Body of pancreas (tissue), 4 donors: ENCODE data around the gene SEC61G. TPM values are rescaled to one million over a fixed set of nuclear protein-coding genes. Genes with fewer than 3 reads are reported as not detected.
A peak's percentile ranks its signal among the peaks of the same experiment; 100 is the strongest.

ENCODE experiments used
- ATAC-seq: fragments of 150-250 bp; one replicate; pipeline ENCODE4 v1.9.1; 2016
- DNase-seq, 4 donors: peaks; one replicate each; pipeline ENCODE4 v3.0.0-alpha.2; 2019
- H3K27ac ChIP-seq, 4 donors: fragments of 200-600 bp; sonication (generic); 1 replicate in 3 of 4; 2 replicates in 1 of 4; pipeline versions ENCODE4 v1.5.1 to v1.6.1; 2016 to 2019; ENCODE audit warnings: mild to moderate bottlenecking in 1 of 4, mixed read lengths in 1 of 4, moderate library complexity in 1 of 4
- H3K27me3 ChIP-seq, 2 donors: fragments of 200-600 bp; sonication (generic); one replicate each; pipeline ENCODE4 v1.6.0; 2016; ENCODE audit warnings: mild to moderate bottlenecking in 1 of 2
- H3K36me3 ChIP-seq, 2 donors: fragments of 200-600 bp; sonication (generic); replicated peaks in 1 of 2; 2 replicates each; pipeline ENCODE4 v1.5.1; 2016; ENCODE audit warnings: low read depth in 2 of 2; ENCODE audit not compliant: insufficient read depth in 1 of 2
- H3K4me1 ChIP-seq: fragments of 200-600 bp; sonication (generic); one replicate; pipeline ENCODE4 v1.6.0; 2016
- H3K4me3 ChIP-seq, 2 donors: fragments of 200-600 bp; sonication (generic); 1 replicate in 1 of 2; 2 replicates in 1 of 2; pipeline ENCODE4 v1.5.1; 2016 to 2019
- H3K9me3 ChIP-seq, 3 donors: fragments of 200-600 bp; sonication (generic); 1 replicate in 2 of 3; 2 replicates in 1 of 3; pipeline ENCODE4 v1.5.1; 2016
- POLR2A ChIP-seq, 3 donors: fragments of 450-650 bp; IDR thresholded peaks; one replicate each; pipeline ENCODE4 v1.6.1; 2016; ENCODE audit warnings: antibody characterized with exemption in 3 of 3, mild to moderate bottlenecking in 2 of 3
- WGBS, 2 donors: methylation state at CpG; one replicate each; pipeline ENCODE4 v1.1.5; 2017; 5-methylcytosine and 5-hydroxymethylcytosine counted together
- intact Hi-C: fragments of 100-400 bp; cut with DNase I; formaldehyde crosslinking; loops from one replicate; pipeline ENCODE4 v1.15.1; 2023
- total RNA-seq, 2 donors: library from RNA; depleted of rRNA; stranded (reverse); fragments of >200 nt; gene quantifications; one replicate each; pipeline ENCODE4 v1.1.0, GENCODE V29; 2016
- TF ChIP-seq, protein P1 (sequence below), 7 experiments: fragments of 450-650 bp in 4 of 7; fragments of 200-600 bp in 3 of 7; sonication (generic) in 3 of 7; IDR thresholded peaks; one replicate each; pipeline ENCODE4 v1.5.1; 2016 to 2019; ENCODE audit warnings: antibody characterized with exemption in 7 of 7

SEC61G gene
- total RNA-seq, 2 donors from 2014 or later = 119 to 120 TPM

GRCh38 chr7:54798530-54798929 is 39.5 kb upstream of the SEC61G start:
- DNase-seq = no peak
- Histone ChIP-seq H3K4me3 (no peak overlapping the region), H3K9me3 (no peaks in the 10 kb centered on the region), H3K27ac (no peak overlapping the region), H3K36me3 (no peaks in the 10 kb centered on the region), H3K27me3 (no peaks in the 10 kb centered on the region), H3K4me1 (no peaks in the 10 kb centered on the region)
- no peak for ATAC-seq
- intact Hi-C loops = loop anchor here (10.0 kb wide), 1 partner anchor 216 kb away; the partner anchor contains the start of gene EGFR
- 74 to 77% methylated on average over 4 of the region's 4 CpGs for WGBS, 2 donors
- no peak for TF ChIP-seq POLR2A (IDR thresholded peaks at IDR 0.05)
- TF ChIP-seq, protein P1, sequence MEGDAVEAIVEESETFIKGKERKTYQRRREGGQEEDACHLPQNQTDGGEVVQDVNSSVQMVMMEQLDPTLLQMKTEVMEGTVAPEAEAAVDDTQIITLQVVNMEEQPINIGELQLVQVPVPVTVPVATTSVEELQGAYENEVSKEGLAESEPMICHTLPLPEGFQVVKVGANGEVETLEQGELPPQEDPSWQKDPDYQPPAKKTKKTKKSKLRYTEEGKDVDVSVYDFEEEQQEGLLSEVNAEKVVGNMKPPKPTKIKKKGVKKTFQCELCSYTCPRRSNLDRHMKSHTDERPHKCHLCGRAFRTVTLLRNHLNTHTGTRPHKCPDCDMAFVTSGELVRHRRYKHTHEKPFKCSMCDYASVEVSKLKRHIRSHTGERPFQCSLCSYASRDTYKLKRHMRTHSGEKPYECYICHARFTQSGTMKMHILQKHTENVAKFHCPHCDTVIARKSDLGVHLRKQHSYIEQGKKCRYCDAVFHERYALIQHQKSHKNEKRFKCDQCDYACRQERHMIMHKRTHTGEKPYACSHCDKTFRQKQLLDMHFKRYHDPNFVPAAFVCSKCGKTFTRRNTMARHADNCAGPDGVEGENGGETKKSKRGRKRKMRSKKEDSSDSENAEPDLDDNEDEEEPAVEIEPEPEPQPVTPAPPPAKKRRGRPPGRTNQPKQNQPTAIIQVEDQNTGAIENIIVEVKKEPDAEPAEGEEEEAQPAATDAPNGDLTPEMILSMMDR (IDR thresholded peaks at IDR 0.05) = no peak

- Histone ChIP-seq H3K27ac (no peak overlapping the region), H3K36me3 (no peaks in the 10 kb centered on the region), H3K27me3 (no peaks in the 10 kb centered on the region), H3K4me3 (no peak overlapping the region), H3K9me3 (no peaks in the 10 kb centered on the region), H3K4me1 (no peaks in the 10 kb centered on the region)
- ATAC-seq = no peak
- TF ChIP-seq, protein P1 (IDR thresholded peaks at IDR 0.05) = no peak
- no peak for TF ChIP-seq POLR2A (IDR thresholded peaks at IDR 0.05)
- WGBS, 2 donors = 71 to 74% methylated on average over 4 of the region's 4 CpGs
- intact Hi-C loops = loop anchor here (10.0 kb wide), 1 partner anchor 218 kb away; the partner anchor contains the start of gene EGFR
- no peak for DNase-seq
These were observed 37.8 kb upstream of the SEC61G start for GRCh38 chr7:54796853-54797252.

DNA sequence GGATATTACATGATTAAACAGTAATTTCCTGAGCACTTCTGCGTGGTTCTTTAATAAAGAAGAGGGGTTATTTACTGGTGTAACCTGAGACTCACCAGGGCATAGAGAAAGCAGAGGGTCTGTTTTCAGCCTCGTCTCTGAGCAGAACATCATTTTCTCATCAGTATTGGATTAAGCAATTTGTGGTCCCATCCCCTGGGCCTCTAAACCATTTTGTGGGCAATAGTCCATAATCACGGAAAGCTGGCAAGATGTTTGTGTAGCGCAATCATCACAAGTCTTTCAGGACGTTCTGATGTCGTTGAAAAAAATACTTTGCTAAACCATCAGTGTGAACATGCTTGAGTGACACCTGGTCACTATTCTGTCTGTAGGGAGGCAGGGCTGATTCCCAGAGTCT is 37.1 kb upstream of the SEC61G start:
- no peak overlapping the region for H3K27ac ChIP-seq
- ATAC-seq (no peak), DNase-seq (no peak)
- intact Hi-C loops = loop anchor here (10.0 kb wide), 1 partner anchor 219 kb away; the partner anchor contains the start of gene EGFR
- H3K4me1 ChIP-seq = no peaks in the 10 kb centered on the region
- H3K9me3 ChIP-seq = no peaks in the 10 kb centered on the region
- TF ChIP-seq, protein P1 (IDR thresholded peaks at IDR 0.05) = no peak
- TF ChIP-seq POLR2A (IDR thresholded peaks at IDR 0.05) = no peak
- no peak overlapping the region for H3K4me3 ChIP-seq
- WGBS, 2 donors = 57 to 60% methylated on average over 6 of the region's 6 CpGs
- no peaks in the 10 kb centered on the region for H3K27me3 ChIP-seq
- no peaks in the 10 kb centered on the region for H3K36me3 ChIP-seq

GRCh38 chr7:54792383-54792782 is 33.4 kb upstream of the SEC61G start:
- no peak for ATAC-seq
- no peak for DNase-seq
- intact Hi-C loops = loop anchor here (10.0 kb wide), 1 partner anchor 222 kb away; the partner anchor contains the start of gene EGFR
- Histone ChIP-seq H3K9me3 (no peaks in the 10 kb centered on the region), H3K4me3 (no peak overlapping the region), H3K36me3 (no peaks in the 10 kb centered on the region), H3K27me3 (no peaks in the 10 kb centered on the region), H3K4me1 (peaks cover 6% of the 10 kb centered on the region), H3K27ac (no peak overlapping the region)
- no peak for TF ChIP-seq POLR2A (IDR thresholded peaks at IDR 0.05)
- TF ChIP-seq, protein P1 (IDR thresholded peaks at IDR 0.05) = no peak
- 70% methylated on average over 11 of the region's 11 CpGs; no CpG with 5 or more reads in 1 of the 2 donors for WGBS, 2 donors

GRCh38 chr7:54788664-54789063 is 29.7 kb upstream of the SEC61G start:
- Histone ChIP-seq H3K4me3 (no peak overlapping the region), H3K27me3 (no peaks in the 10 kb centered on the region), H3K4me1 (peaks cover 6% of the 10 kb centered on the region), H3K36me3 (no peaks in the 10 kb centered on the region), H3K27ac (no peak overlapping the region), H3K9me3 (no peaks in the 10 kb centered on the region)
- TF ChIP-seq POLR2A (IDR thresholded peaks at IDR 0.05) = no peak
- TF ChIP-seq, protein P1 (IDR thresholded peaks at IDR 0.05) = peak in 6 of 7 experiments; percentile 39 to 78 (median 73)
- ATAC-seq (peak; percentile 77), DNase-seq (peak; percentile 22 to 53 (median 32))
- intact Hi-C loops = no loop called here
- 3% methylated on average over 9 of the region's 9 CpGs for WGBS, 2 donors
